Ureter (tissue), 1 donor: Measurements from ENCODE around the gene CDC25A. TPM values are rescaled to one million over a fixed set of nuclear protein-coding genes. Genes with fewer than 3 reads are reported as not detected.
"Not testable (repeated sequence)": the region's sequence is repeated elsewhere in the genome, so short reads cannot be mapped to it uniquely, and the experiment has no call there.

ENCODE experiments used
- DNase-seq: peaks from one replicate; pipeline ENCODE4 v3.0.0-alpha.2; 2020; ENCODE audit warnings: low spot score
- total RNA-seq: library from RNA; stranded (reverse); gene quantifications from one replicate; pipeline ENCODE4 v1.2.4, GENCODE V29; 2023
- donor health status: DM: yes; HTN: yes; CAD: no.

The CDC25A gene
- total RNA-seq = 2.1 TPM

DNA sequence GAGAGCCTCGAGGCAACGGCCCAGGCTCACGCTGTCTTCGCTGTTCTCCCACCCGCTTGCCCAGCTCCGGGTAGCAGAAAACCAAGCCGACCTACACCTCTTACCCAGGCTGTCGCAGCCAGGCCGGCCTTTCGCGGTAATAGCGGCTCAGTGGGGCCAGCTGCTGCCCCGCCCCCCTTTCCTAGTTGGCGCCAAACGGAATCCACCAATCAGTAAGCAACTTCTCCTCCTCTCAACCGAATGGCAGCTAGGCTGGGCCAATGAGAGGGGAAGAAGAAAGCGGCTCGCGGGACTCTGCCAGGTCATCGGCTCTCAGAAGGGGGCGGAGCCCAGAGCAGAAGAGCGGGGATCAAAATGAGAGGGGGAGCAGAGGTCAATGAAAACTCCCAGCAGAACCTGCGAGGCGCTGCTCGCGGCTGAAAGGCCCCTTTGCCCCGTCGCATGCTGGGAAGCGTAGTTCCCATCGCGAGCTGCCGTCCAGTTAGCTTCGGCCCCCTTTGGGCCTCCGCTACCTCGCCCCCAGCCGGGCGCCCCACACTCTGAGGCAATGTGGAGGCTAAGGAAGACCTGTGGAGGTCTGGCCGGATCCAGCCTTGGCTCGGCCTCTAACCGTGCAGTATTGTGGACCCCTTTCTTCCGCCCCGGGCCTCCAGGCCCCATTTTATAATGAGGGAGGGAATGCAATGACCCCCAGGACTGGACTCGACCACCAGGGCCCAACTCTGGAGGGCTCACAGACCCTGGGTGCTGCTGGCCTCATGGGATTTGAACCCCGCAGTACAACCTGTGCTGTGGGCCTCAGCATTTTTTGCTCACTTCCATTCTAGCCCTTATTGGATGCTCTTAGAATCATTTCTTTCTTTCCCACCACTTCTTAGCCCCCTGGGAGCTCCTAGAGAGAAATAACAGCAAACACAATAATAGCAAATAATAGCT, at the start of gene CDC25A:
Gene CDC25A, minus strand, starts transcription at position 152 of the 936 bp plus-strand sequence. CDS start 470 bp downstream, outside the sequence.
- DNase-seq = peak; percentile 97

DNA sequence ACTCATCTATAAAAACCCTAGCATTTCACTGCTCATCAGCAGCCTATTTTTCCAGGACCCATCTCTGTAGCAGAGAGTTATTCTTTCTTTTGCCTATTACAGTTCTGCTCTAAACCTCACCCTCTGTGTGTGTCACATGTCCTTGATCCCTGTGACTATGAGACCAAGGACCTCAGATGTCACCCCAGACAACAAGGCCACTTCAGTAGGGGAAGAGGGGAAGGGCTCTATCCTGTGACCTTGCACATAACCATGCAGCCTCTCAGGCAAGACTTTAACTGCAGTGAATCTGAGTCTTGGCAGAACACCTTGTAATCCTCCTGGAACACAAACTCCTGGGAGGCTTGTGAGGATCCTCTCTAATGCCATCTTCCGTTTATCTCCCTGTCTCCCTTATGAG, 48.3 kb upstream of the CDC25A start:
- DNase-seq = no peak

- no peak for DNase-seq
Observed at GRCh38 chr3:48233542-48233941, 45.3 kb upstream of the CDC25A start.

GRCh38 chr3:48232734-48233133, 44.5 kb upstream of the CDC25A start:
- peak; percentile 60 for DNase-seq

DNA sequence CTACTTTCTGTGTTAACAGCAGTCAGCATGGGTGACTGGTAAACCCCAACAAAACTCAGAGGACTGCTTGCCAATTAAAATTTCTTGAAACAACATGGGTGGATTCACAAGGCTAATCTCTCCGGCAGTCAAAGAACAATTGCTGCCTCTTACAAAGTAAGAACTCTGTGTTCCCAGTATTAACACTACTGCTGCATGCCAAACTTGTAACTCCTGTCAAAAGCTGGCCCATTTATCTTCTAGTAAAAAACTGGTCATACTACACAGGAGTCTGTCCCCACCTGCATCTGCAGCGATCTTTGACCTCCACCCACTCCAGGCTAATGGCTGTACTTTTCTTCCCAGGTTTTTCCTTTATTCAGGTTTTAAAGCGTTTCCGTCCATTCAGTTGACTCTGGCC, 44.0 kb upstream of the CDC25A start:
- DNase-seq = no peak

- DNase-seq = no peak
Observed at GRCh38 chr3:48226939-48227338, 38.7 kb upstream of the CDC25A start.

DNA sequence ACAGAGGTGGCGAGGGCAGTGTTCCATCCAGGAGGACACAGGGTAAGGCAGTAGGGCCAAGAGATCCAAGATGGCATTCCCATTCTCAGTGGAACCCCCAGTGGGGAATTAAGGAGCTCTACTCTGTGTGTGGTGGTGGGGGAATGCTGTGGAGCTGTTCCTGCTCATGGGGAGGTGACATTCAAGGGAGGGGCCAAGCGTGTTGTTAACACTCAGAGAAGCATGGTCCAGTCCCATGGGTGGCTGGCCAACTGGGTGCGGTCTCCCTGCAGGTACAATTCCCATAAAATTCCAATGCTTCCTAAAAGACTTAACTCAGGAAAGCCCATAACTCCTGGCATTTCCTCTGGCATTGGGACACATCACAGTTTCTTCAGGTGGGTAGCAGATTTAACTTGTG, 37.4 kb upstream of the CDC25A start:
- DNase-seq = no peak

DNA sequence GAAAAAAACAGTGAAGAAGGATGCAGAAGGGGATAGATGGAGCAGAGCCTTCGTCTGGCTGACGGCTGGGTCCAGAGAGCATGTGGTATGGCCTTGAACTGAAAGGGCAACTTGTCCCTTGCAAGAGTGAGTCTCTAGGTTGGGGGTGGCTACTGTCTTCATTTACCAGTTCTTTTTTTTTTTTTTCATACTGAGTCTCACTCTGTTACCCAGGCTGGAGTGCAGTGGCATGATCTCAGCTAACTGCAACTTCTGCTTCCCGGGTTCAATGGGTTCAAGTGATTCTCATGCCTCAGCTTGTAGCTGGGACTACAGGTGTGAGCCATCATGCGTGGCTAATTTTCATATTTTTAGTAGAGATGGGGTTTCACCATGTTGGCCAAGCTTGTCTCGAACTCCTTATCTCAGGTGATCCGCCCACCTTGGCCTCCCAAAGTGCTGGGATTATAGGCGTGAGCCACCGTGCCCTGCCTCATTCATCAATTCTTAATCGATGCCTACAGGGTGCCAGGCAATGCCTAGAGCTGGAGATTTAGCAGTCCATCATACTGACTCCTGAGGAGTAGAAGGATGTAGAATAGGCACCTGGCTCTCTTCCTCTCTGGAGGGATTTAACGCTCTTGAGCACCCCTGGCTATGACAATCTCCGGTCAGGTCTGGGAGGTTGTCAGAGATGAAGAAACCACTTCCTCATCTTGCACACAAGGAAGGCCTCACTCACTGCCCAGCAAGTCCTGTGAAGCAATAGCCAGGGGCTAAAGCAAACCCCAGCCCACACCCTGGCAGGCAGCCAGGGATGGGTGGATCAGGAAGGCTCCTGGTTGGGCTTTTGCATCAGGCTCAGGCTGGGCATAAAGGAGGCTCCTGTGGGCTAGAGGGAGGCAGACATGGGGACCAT, 34.6 kb upstream of the CDC25A start, which contains the start of gene CAMP:
Gene CAMP, plus strand, starts transcription at position 880 of the 898 bp plus-strand sequence. Its CDS starts 17 bp downstream, at position 897.
- peak; percentile 85 for DNase-seq

DNA sequence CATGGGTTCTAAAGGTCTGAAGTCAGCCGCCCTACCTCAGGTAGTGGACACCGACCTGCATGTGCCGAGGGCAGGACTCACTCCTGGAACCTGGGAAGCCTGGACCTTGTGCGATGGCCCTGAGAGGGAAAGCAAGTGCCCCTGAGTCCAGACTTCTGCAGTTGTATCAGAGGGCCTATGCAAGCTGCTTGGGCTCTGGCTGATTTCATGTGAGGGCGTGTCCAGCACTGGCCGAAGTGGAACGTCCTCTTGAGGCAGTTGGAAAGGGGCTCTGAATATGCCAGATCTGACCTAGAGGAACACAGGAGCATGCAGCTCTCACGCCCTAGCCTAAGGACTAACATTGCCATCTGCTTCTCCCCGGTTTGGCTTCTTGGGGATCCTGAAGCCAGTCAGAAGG, 32.5 kb upstream of the CDC25A start:
- no peak for DNase-seq

- no peak for DNase-seq
Observed at GRCh38 chr3:48219543-48219942, 31.3 kb upstream of the CDC25A start.

DNA sequence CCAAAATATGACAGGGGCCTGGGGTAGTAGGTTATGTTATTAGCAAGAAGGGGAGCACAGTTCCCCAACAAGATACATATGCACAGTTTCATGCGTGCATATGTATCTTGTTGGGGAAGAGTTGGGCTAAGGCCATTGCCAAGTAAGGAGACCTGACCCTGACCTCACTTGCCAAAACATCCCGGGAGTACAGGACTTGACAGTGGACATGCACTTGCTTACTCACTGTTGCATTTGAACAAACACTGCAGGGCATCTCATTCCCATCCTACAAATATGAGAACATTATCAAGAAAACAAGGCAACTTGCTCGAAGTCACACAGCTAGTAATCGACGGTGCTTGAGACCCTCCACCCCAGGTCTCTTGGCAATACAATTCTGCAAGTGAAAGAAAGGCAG, 30.3 kb upstream of the CDC25A start:
- DNase-seq = no peak

DNA sequence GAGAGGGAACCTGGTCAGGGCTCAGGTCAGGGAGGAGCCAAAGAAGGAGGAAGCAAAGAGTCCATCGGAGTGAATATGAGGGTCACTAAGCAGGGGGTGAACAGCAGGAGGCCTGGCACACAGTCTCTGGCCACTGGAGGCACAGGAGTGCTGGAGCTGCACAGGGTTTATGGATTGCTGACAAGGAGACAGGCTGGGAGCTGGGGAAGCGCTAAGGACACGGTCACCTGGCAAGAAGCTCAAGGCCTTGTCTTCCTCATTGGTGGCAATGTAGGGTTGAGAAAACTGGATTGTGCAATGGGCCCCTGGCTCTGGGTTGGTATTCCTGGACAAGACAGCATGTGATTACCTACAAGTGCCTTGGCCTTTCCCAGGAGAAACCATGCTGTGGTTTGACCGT, 29.2 kb upstream of the CDC25A start:
- DNase-seq = no peak

DNA sequence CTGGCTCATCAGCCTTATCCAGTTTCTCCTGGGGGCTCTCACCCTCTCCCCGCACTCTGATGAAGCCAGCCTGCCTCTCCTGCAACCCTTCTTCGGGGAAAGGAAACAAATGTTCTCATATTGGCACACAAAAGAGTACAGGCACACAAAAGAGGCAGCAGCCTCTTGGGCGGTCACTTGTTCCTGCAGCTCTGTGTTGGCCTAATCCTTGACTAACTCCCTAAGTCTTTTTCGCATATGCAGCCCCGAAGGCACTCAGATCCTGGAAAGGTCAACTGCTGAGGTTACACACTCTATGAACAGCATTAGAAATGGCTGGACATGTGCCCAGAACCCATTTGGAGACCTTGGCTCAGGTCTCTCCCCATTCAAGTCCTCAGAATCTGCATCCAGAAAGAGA, 27.7 kb upstream of the CDC25A start:
- no peak for DNase-seq

DNA sequence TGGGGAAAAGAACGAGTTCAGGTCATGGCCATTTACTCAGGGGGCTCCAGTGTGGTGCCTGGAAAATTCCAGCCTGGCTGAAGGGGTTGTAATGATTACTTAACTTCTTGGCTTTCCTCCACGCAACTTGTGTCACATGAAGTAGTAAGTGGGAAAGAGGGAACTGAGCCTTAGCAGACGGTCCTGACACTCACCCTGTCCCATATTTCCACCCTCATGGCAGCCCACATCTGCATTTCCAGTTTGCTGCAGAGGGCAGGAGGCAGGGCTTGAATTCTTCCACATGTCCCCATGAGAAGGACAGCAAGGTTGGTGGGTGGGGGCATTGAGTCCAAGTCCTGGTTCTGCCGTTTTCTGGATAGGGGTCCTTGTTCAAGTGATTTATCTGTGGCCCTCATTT, 27.2 kb upstream of the CDC25A start:
- peak; percentile 54 for DNase-seq

DNA sequence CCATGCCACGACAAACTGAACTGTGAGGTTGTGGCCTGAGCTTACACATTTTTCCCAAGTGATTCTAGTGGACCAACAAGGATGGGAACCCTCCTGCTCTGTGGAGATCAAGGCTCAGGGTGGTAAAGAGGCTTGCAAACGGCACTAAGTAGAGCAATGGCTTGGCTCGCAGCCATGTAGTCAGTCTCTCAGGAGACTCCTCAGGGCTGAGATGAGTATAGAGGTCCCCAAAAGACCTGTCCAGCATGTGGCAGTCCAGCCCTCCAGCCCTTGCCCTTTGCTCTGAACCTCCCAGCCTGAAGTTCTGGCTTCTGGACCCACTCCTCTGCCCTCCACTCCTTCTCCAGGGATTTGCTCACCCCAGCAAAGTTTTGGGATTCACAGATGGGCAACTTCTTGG, 26.8 kb upstream of the CDC25A start:
- DNase-seq = no peak

DNA sequence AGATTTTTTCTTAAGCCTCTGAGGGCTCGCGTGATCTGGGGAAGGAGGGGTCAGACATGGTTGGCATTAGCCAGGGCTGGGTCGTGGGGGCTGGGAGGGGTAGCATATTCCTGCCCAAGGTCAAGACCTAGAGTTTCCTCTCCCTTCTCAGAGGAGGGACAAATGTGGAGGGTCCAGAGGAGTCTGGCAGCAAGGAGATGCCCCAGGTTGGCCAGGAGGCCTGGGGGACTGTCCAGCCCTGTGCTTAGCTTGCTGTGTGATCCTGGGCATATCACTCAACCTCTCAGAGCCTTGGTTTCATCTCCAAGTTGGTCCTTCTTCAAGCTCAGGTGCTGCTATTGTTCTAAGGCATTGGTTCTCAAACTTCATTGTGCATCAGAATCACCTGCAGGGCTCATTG, 26.0 kb upstream of the CDC25A start:
- DNase-seq = no peak

DNA sequence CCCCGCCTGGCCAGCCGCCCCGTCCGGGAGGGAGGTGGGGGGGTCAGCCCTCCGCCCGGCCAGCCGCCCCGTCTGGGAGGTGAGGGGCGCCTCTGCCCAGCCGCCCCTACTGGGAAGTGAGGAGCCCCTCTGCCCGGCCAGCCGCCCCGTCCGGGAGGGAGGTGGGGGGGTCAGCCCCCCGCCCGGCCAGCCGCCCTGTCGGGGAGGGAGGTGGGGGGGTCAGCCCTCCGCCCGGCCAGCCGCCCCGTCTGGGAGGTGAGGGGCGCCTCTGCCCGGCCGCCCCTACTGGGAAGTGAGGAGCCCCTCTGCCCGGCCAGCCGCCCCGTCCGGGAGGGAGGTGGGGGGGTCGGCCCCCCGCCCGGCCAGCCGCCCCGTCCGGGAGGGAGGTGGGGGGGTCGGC, 23.6 kb upstream of the CDC25A start:
- not testable (repeated sequence) for DNase-seq

- DNase-seq = not testable (repeated sequence)
Observed at GRCh38 chr3:48210534-48210933, 22.3 kb upstream of the CDC25A start.

GRCh38 chr3:48209445-48209844, 21.2 kb upstream of the CDC25A start:
- no peak for DNase-seq

DNA sequence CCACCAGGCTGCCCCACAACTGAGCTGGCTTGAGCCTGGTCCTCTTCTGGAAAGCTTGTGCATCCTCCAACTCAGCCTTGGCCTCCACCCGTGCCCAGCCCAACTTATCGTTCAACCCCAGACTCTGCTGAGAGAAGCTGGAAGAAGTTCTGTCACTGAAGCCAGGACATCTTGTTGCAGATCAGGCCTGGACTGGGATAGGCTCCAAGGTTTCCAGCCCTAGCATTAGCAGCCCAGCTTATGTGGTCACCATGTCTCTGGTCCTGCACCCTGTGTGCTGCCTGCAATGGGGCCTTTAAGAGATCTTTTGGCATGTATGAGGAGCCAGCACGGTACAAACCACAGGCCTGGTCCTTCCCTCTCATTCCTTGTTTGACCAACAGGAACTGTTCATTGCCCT, 19.9 kb upstream of the CDC25A start:
- no peak for DNase-seq

- DNase-seq = no peak
Observed at GRCh38 chr3:48202632-48203031, 14.4 kb upstream of the CDC25A start.

DNA sequence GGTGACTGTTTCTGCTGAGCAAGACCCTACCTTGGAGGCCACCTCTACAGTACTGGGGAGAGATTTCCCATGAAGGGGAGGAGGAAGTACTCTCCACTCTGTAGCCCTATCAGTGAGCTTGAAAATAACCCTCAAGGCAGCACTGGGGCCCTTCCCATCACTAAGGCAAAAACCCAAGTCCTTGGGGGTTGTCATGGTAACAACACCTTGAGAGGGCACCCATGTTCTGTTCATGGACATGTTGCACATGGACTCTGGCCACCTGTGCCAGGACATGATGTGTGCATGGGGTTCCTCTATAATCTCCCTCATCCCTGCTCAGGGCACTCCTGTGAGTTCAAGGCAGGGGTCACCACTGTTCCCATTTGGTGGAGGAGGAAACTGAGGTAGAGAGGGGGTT, 10.9 kb upstream of the CDC25A start:
- DNase-seq = no peak

DNA sequence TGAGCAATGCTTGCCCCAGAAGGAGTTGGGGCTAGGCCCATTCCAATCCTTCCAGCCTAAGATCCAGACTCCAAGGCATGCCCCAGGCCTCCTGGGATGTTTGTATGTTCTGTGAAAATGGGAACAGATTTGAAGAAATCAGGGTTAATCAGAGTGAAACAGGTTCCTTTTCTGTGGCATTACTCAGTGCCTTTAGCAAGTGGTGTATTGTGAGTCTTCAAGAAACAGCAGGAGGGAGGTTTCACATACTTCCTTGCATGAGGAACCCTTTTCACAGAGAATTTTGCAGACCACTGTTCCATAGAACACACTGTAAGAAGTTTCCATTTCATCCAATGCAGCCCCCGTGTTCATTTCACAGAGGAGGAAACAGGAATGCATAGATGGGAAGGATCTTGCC, 8.4 kb upstream of the CDC25A start:
- DNase-seq = no peak
